K562 (cell line): ENCODE measurements around the gene LRRK1. TPM values are rescaled to one million over a fixed set of nuclear protein-coding genes. Genes with fewer than 3 reads are reported as not detected.

Experiments
- ATAC-seq: fragments of 200-7000 bp; cut with Tn5 transposase; 3 replicates; pipeline ENCODE4 v1.9.1; 2020; ENCODE audit warnings: moderate library complexity
- BruUV-seq: library from RNA; stranded (reverse); fragments of 400-500 nt; replicated peaks from 2 replicates; lab custom pipeline; 2021; lab: Mats Ljungman, UMichigan
- CTCF ChIA-PET: fragments of 300-600 bp; formaldehyde crosslinking; extraction: SDS; loops from one replicate; lab custom pipeline; 2021; ENCODE audit warnings: low intra/inter-chr PET ratio; lab: Yijun Ruan, JAX
- POLR2A ChIA-PET: fragments of 300-600, 350-650 bp; sonication (Branson Sonifier 250); formaldehyde crosslinking; extraction: SDS; loops from one replicate; lab custom pipeline; 2021; ENCODE audit warnings: antibody characterized with exemption, inconsistent platforms; lab: Yijun Ruan, JAX
- DNase-seq, 4 experiments: peaks; one replicate each; pipeline versions ENCODE4 v3.0.0 to v3.0.0-alpha.2; 2011 to 2018; ENCODE audit warnings: low spot score in 3 of 4, mixed read lengths in 3 of 4; ENCODE audit errors: extremely low read depth in 1 of 4
- FAIRE-seq: peaks from 2 replicates; lab custom pipeline; 2011; peaks lifted over from hg19 to GRCh38; lab: Jason Lieb, UNC
- H2AFZ ChIP-seq: 2 replicates; pipeline ENCODE4 v1.6.0; 2011; ENCODE audit warnings: low read depth, low read length, control low read depth, inconsistent platforms
- H3K27ac ChIP-seq: fragments of 200-600 bp; 3 replicates; pipeline ENCODE4 v1.8.0; 2011; ENCODE audit warnings: low read depth, mild to moderate bottlenecking, control low read depth, inconsistent platforms, low read length, moderate library complexity, mixed read lengths; ENCODE audit errors: extremely low read depth
- H3K27me3 ChIP-seq, 2 experiments: fragments of 300-600 bp in 1 of 2; 2 replicates in 1 of 2; 3 replicates in 1 of 2; pipeline versions ENCODE4 v1.6.0 to v1.8.0; 2011; ENCODE audit warnings: inconsistent platforms in 2 of 2, low read length in 2 of 2, mild to moderate bottlenecking in 1 of 2, mixed read lengths in 1 of 2, moderate library complexity in 1 of 2; ENCODE audit not compliant: control insufficient read depth in 2 of 2, insufficient read depth in 2 of 2
- H3K36me3 ChIP-seq: fragments of 300-600 bp; 3 replicates; pipeline ENCODE4 v1.8.0; 2011; ENCODE audit warnings: mild to moderate bottlenecking, low read length, inconsistent platforms; ENCODE audit not compliant: control insufficient read depth, insufficient read depth
- H3K4me1 ChIP-seq, 2 experiments: fragments of 200-600 bp in 1 of 2; replicated peaks in 1 of 2; 2 replicates in 1 of 2; 3 replicates in 1 of 2; pipeline versions ENCODE4 v1.5.1 to v1.8.0; 2011; ENCODE audit warnings: inconsistent platforms in 2 of 2, low read length in 2 of 2, mild to moderate bottlenecking in 1 of 2, mixed read lengths in 1 of 2, moderate library complexity in 1 of 2; ENCODE audit not compliant: control insufficient read depth in 2 of 2, insufficient read depth in 2 of 2
- H3K4me2 ChIP-seq: 2 replicates; pipeline ENCODE4 v1.6.1; 2011; ENCODE audit warnings: low read length, control low read depth, inconsistent platforms, mixed read lengths; ENCODE audit not compliant: insufficient read depth
- H3K4me3 ChIP-seq: fragments of 200-600 bp; sonication (generic), shearing (Covaris generic); 2 replicates; pipeline ENCODE4 v1.5.1; 2016; ENCODE audit warnings: control low read depth, inconsistent platforms
- H3K79me2 ChIP-seq: fragments of 200-600 bp; 3 replicates; pipeline ENCODE4 v1.8.0; 2011; ENCODE audit warnings: low read length, inconsistent platforms; ENCODE audit not compliant: control insufficient read depth, insufficient read depth
- H3K9ac ChIP-seq, 2 experiments: 2 replicates each; pipeline versions ENCODE4 v1.6.0 to v1.6.1; 2011; ENCODE audit warnings: low read depth in 2 of 2, low read length in 2 of 2, control low read depth in 1 of 2, inconsistent platforms in 1 of 2, mild to moderate bottlenecking in 1 of 2, mixed read lengths in 1 of 2; ENCODE audit not compliant: insufficient read depth in 1 of 2
- H3K9me1 ChIP-seq: one replicate; pipeline ENCODE4 v1.6.0; 2011; ENCODE audit warnings: inconsistent platforms, mild to moderate bottlenecking, low read length, moderate library complexity; ENCODE audit not compliant: control insufficient read depth, insufficient read depth
- H3K9me3 ChIP-seq: replicated peaks from 2 replicates; pipeline ENCODE4 v1.5.1; 2011; ENCODE audit warnings: low read depth, low read length, inconsistent platforms; ENCODE audit not compliant: control insufficient read depth, insufficient read depth
- H4K20me1 ChIP-seq: replicated peaks from 2 replicates; pipeline ENCODE4 v1.6.1; 2011; ENCODE audit warnings: low read length, inconsistent platforms, mixed read lengths; ENCODE audit not compliant: control insufficient read depth, insufficient read depth
- CBX8 ChIP-seq: fragments of 200-600 bp; sonication (generic); IDR thresholded peaks from 2 replicates; pipeline ENCODE4 v1.6.1; 2012; ENCODE audit warnings: borderline replicate concordance, mixed run types, low read depth, mild to moderate bottlenecking, moderate library complexity, mixed read lengths, low read length, control low read depth, inconsistent platforms; ENCODE audit not compliant: poor library complexity, severe bottlenecking; ENCODE audit errors: extremely low read depth
- TBL1XR1 ChIP-seq, 2 experiments: IDR thresholded peaks; 2 replicates each; pipeline ENCODE4 v1.6.1; 2012; ENCODE audit warnings: improper control_type of control experiment in 2 of 2, low read length in 2 of 2, mild to moderate bottlenecking in 1 of 2
- TEAD2 ChIP-seq: fragments of 450-650 bp; IDR thresholded peaks from 2 replicates; pipeline ENCODE4 v1.6.1; 2016; ENCODE audit warnings: missing genetic modification characterization, control low read depth, missing compliant biosample characterization
- ZNF79 ChIP-seq: fragments of 250-450 bp; sonication (Bioruptor Pico); IDR thresholded peaks from 2 replicates; pipeline ENCODE4 v1.4.0; 2020; ENCODE audit warnings: low read depth, mild to moderate bottlenecking, moderate library complexity
- WGBS: fragments of 100-300 bp; shearing (Covaris generic); methylation state at CpG from one replicate; pipeline ENCODE4 v1.1.6; 2016; ENCODE audit warnings: low coverage, mixed read lengths; ENCODE audit not compliant: insufficient coverage; ENCODE audit errors: missing lambda C conversion rate; 5-methylcytosine and 5-hydroxymethylcytosine counted together
- in situ Hi-C: fragments of 300-500 bp; cut with MboI; formaldehyde crosslinking; loops from 4 replicates; pipeline ENCODE4 v1.15.0; 2018; ENCODE audit warnings: inconsistent platforms, mixed read lengths
- intact Hi-C: fragments of 100-400 bp; cut with micrococcal nuclease; formaldehyde crosslinking; loops from 2 replicates; pipeline ENCODE4 v1.14.2; 2022
- polyA plus RNA-seq, 8 experiments: library from polyadenylated mRNA; depleted of rRNA in 4 of 8; stranded (reverse) in 5 of 8; unstranded in 3 of 8; fragments of >200 nt; fragmentation: Nextera tagmentation in 2 of 8; fragmentation: Illumina TruSeq in 1 of 8; extraction: Ambion mirVana in 2 of 8; extraction: Trizol in 1 of 8; gene quantifications; 2 replicates each; pipeline versions ENCODE4 v1.2.1 to v1.2.3, GENCODE V29; 2011 to 2014; ENCODE audit warnings: inconsistent platforms in 1 of 8, missing spikeins in 1 of 8
- total RNA-seq, 7 experiments: library from RNA; depleted of rRNA in 6 of 7; stranded (reverse); fragments of >200 nt in 6 of 7; fragmentation: Illumina TruSeq in 2 of 7; extraction: Trizol in 2 of 7; gene quantifications; 2 replicates each; pipeline versions ENCODE4 v1.2.1 to v1.2.3, GENCODE V29; 2011 to 2021; ENCODE audit warnings: low replicate concordance in 1 of 7

The LRRK1 gene
- total and polyA plus RNA-seq, 9 of the 15 experiments (the other 6 are each of a cell fraction or from before 2014, with no cell fraction given), result 0.01 to 1.5 (median 0.11) TPM

DNA sequence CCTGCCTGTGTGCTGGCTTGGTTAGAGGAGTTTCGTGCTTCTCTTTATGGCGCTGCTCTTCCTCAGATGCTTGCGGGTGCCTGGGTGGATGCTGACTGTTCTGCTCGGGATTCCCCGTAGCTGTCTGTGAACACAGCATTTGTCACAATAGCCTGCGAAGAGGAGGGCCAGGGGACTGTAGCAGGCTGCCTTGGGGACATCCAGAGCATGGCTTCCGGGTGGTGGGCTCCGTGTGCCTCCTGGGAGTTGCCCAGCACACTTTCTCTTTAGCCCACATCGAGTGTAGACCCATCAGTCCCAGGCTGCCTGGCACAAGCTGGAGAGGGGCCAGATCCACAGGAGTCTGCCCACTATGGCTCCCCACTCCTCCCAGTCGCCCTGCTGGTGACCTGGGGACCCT is 22.4 kb downstream of the LRRK1 start:
- FAIRE-seq, result no peak
- TF ChIP-seq ZNF79 (CRISPR knock-in tag) (no peak), TBL1XR1 (IDR thresholded peaks at IDR 0.05; ENCODE audit: low read length in 2 of 2) (no peak), TEAD2 (tag) (no peak)
- in situ Hi-C loops (loop anchor here (5.0 kb wide), 1 partner anchor 66 kb away; no protein-coding TSS in a partner anchor), intact Hi-C loops (no loop called here)
- Histone ChIP-seq H3K36me3 (no peaks in the 10 kb centered on the region), H3K9me3 (no peaks in the 10 kb centered on the region), H3K4me3 (no peak overlapping the region), H3K4me1 (no peaks in the 10 kb centered on the region; a peak in 1 of 5 replicates), H3K9ac (no peak overlapping the region), H3K9me1 (no peaks in the 10 kb centered on the region), H2AFZ (no peak overlapping the region), H3K27ac (no peak overlapping the region), H3K4me2 (no peak overlapping the region), H3K79me2 (no peaks in the 10 kb centered on the region), H3K27me3 (peaks cover 11 to 19% of the 10 kb centered on the region in 2 experiments; a peak in 4 of 5 replicates), H4K20me1 (0 out of 2 replicates have a peak, but pooled peaks cover 4% of the 10 kb centered on the region)
- ATAC-seq, result no peak
- ChIA-PET CTCF (no interaction called here), POLR2A (no interaction called here)
- no peak for DNase-seq
- 0% methylated on average over 7 of the region's 10 CpGs for WGBS
- no TSS peak for BruUV-seq

- Histone ChIP-seq H3K27ac (no peak overlapping the region), H3K9me1 (no peaks in the 10 kb centered on the region), H2AFZ (no peak overlapping the region), H3K36me3 (no peaks in the 10 kb centered on the region), H4K20me1 (0 out of 2 replicates have a peak, but pooled peaks cover 4% of the 10 kb centered on the region), H3K4me1 (no peaks in the 10 kb centered on the region; a peak in 1 of 5 replicates), H3K4me3 (no peak overlapping the region), H3K9me3 (no peaks in the 10 kb centered on the region), H3K27me3 (peaks cover 13 to 22% of the 10 kb centered on the region in 2 experiments; a peak in 4 of 5 replicates), H3K79me2 (no peaks in the 10 kb centered on the region), H3K4me2 (no peak overlapping the region), H3K9ac (no peak overlapping the region)
- TF ChIP-seq CBX8, result no peak
- ChIA-PET POLR2A (no interaction called here), CTCF (no interaction called here)
- no TSS peak for BruUV-seq
- intact Hi-C loops (no loop called here), in situ Hi-C loops (loop anchor here (5.0 kb wide), 1 partner anchor 64 kb away; no protein-coding TSS in a partner anchor)
- FAIRE-seq, result no peak
- WGBS, result 9% methylated on average over 10 of the region's 10 CpGs
- no peak for ATAC-seq
- no peak for DNase-seq
These were observed 23.7 kb downstream of the LRRK1 start for GRCh38 chr15:100942656-100943425.
